Stimulated activated CD4-positive, alpha-beta T cell treated with anti-CD3 and anti-CD28 coated beads, TNF-alpha, amount 100 ng/mL, for 24 hours (primary cell): ENCODE data around the gene IFT57.

ENCODE experiments used
- DNase-seq, 3 experiments: peaks; one replicate each; pipeline ENCODE4 v3.0.0-alpha.2; 2020; ENCODE audit warnings: low read depth in 3 of 3

Gene IFT57

GRCh38 chr3:108219336-108219735, 2.9 kb downstream of the IFT57 start:
- DNase-seq, result no peak

- no peak for DNase-seq
These were observed 3.4 kb downstream of the IFT57 start for GRCh38 chr3:108218811-108219210.

GRCh38 chr3:108215871-108216270, 6.4 kb downstream of the IFT57 start:
- DNase-seq, result no peak

GRCh38 chr3:108209579-108209978, 12.6 kb downstream of the IFT57 start:
- no peak for DNase-seq

- DNase-seq, result no peak
These were observed 13.4 kb downstream of the IFT57 start for GRCh38 chr3:108208831-108209230.

GRCh38 chr3:108202834-108203233, 19.4 kb downstream of the IFT57 start:
- DNase-seq, result no peak

GRCh38 chr3:108202080-108202479, 20.1 kb downstream of the IFT57 start:
- no peak for DNase-seq

GRCh38 chr3:108201258-108201657, 21.0 kb downstream of the IFT57 start:
- no peak for DNase-seq

- no peak for DNase-seq
These were observed 21.6 kb downstream of the IFT57 start for GRCh38 chr3:108200578-108200977.

- no peak for DNase-seq
These were observed 22.2 kb downstream of the IFT57 start for GRCh38 chr3:108200024-108200423.

GRCh38 chr3:108191394-108191793, 30.8 kb downstream of the IFT57 start:
- DNase-seq, result no peak

- no peak for DNase-seq
These were observed 31.9 kb downstream of the IFT57 start for GRCh38 chr3:108190346-108190745.

GRCh38 chr3:108189440-108189839, 32.8 kb downstream of the IFT57 start:
- no peak for DNase-seq

- no peak for DNase-seq
These were observed 36.7 kb downstream of the IFT57 start for GRCh38 chr3:108185536-108185935.

- DNase-seq, result no peak
These were observed 37.4 kb downstream of the IFT57 start for GRCh38 chr3:108184824-108185223.

- DNase-seq, result no peak
These were observed 38.3 kb downstream of the IFT57 start for GRCh38 chr3:108183971-108184370.

GRCh38 chr3:108183181-108183580, 39.0 kb downstream of the IFT57 start:
- DNase-seq, result no peak

GRCh38 chr3:108182339-108182738, 39.9 kb downstream of the IFT57 start:
- no peak for DNase-seq

- no peak for DNase-seq
These were observed 41.1 kb downstream of the IFT57 start for GRCh38 chr3:108181172-108181571.

- no peak for DNase-seq
These were observed 42.0 kb downstream of the IFT57 start for GRCh38 chr3:108180194-108180593.

GRCh38 chr3:108178676-108179075, 43.5 kb downstream of the IFT57 start:
- DNase-seq, result no peak

- no peak for DNase-seq
These were observed 44.7 kb downstream of the IFT57 start for GRCh38 chr3:108177536-108177935.

- DNase-seq, result no peak
These were observed 46.9 kb downstream of the IFT57 start for GRCh38 chr3:108175352-108175751.

GRCh38 chr3:108171106-108171505, 51.1 kb downstream of the IFT57 start:
- DNase-seq, result no peak

- DNase-seq, result no peak
These were observed 57.8 kb downstream of the IFT57 start for GRCh38 chr3:108164391-108164790.
